ENCODE measurements around the gene NFE2L2.

- TF ChIP-seq CTCF (IDR thresholded peaks at IDR 0.05; ENCODE audit: insufficient read depth, low read length, poor library complexity, severe bottlenecking) (no peak), EZH2phosphoT487 (conservative IDR thresholded peaks at IDR 0.05; ENCODE audit: low read length) (no peak)
Observed at GRCh38 chr2:177257471-177257870, 7.1 kb downstream of the NFE2L2 start.

Measured in SU-DHL-6 (cell line).